ENCODE results near the gene RAB10.
"Not testable (repeated sequence)": the region's sequence is repeated elsewhere in the genome, so short reads cannot be mapped to it uniquely, and the experiment has no call there.

The RAB10 gene

GRCh38 chr2:26016706-26017045, 17.2 kb upstream of the RAB10 start:
- not testable (repeated sequence) for DNase-seq

- DNase-seq = no peak
Measured at GRCh38 chr2:26017464-26018183, 16.3 kb upstream of the RAB10 start.

DNA sequence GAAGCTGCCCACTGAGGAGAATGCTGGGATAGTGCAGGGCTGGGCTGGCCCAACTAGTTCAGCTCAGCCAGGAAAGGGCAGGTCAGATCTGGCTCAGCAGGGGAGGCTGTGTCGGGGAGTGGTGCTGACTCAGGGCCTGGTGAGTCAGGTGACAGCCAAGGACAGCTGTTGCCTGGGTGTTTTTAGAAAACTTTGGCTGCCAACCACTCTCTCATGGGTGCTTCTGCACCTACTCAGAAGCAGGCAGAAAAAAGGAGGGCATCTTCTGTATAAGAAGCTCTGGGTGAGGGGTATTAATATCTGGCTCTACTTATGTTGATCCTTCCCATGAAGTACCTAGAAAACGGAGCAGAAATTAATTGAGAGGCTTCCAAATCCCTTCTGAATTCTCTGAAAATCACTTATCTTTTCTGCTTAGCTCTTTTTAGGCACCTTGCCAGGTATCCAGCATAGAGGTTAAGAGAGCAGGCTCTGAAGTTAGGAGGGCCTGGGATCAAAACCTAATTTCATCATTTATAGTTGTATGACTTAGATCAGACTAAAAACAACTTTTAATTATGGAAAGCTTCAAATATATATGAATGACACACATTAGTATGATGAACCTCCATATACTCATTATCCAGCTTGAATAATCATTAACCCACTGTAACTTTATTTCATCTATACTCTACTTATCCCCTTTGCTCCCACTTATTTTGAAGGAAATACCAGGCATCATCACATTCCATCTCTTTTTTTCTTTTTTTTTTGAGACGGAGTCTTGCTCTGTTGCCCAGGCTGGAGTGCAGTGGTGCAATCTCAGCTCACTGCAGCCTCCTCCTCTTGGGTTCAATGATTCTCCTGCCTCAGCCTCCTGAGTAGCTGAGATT, 15.5 kb upstream of the RAB10 start:
- peak; percentile 71 for DNase-seq

GRCh38 chr2:26020231-26020640, 13.6 kb upstream of the RAB10 start:
- DNase-seq = no peak

- no peak for DNase-seq
Measured at GRCh38 chr2:26024260-26024659, 9.6 kb upstream of the RAB10 start.

DNA sequence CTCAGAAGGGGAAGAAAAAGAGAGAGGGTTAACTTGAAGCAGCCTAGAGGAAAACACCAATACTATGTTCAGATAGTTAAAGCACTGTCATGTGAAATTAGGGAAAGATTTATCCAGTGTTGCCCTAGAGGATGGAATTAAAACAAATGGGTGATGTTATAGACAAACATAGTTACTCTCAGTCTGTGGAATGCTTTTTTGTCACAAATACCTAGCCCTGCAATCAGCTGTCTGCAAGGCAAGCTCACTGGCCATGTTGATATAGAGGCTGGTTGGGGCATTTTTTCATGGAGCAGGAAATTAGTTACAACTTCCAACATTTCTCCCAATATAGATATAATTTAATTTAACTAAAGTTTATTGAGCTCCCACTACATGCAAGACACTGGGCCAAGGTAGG, 8.4 kb upstream of the RAB10 start:
- DNase-seq = no peak

DNA sequence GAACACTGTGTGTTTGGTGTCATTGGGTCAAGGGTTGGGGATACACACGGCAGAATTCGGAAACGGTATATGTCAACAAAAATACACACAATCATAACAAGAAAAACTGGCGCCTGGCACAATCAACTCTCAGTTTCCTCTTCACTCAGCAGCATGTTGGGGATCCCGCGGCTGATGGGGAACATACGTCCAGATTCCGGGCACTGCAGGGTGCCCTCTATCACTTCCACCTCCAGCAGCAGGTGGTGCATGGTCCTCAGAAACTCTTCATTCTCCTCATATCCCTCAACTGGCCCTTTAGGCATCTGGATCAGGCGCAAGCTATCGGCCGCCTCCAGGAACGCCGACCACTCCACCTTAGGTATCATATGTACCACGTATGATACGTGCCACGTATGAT, 5.8 kb upstream of the RAB10 start:
- not testable (repeated sequence) for DNase-seq

- not testable (repeated sequence) for DNase-seq
Measured at GRCh38 chr2:26032586-26033269, 1.2 kb upstream of the RAB10 start.

DNA sequence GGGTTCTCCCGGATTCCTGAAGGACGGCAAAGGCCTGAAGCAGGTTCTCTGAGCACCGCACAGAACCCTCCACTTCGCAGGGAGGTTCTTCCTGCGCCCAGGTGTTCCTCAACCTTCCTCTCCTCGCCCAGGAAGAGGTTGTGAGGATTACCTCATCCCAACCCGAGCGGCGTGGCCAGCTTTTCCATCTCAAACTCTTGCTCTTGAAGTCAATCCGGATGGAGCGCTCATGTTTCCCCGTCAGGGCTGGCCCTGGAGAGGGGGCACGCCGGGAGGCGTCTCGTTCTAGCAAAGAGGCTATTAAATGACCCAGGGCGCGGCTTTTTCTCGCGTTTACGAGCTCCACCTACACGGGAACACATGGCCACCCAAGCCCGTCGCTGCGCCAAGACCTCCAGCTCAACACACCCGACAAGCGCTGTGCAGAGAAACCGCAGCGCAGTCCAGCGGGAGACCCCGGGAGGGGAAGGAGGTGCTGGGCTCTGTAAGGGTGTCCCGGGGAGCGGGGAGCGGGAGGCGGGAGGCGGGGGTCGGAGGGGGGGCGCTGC, 540 bp upstream of the RAB10 start:
- peak; percentile 83 for DNase-seq

GRCh38 chr2:26034637-26034992, 731 bp downstream of the RAB10 start:
- DNase-seq = no peak

DNA sequence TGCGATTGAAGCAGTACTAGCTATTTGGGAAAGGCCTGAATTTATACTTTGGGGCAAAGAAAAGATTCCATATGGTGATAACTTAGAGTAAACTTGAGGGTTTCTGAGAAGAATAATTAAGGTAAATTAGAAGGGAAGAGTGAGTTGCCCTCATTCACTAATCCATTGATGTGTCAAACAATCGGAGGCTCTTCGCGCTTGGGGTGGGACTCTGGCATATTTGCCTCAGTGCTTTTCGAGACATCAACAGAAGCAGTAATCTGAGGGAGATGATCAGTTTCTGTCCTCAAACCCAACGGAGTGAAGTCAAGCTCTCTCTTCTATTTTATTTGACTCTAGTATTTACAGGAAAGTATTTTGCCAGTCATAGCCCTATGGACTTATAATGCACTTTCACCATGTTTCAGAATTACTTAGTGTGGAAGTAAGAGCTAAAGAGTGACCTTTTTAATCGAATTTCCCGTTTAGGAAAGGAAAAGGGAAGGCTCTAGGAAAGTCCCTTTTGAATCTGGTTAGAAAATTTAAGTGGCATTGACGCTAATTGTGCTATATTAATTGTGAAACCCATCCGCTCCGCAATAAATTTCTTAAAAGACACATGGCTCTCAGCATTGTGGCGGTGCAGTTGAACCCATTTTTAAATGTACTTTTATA, 1.3 kb downstream of the RAB10 start:
- no peak for DNase-seq

DNA sequence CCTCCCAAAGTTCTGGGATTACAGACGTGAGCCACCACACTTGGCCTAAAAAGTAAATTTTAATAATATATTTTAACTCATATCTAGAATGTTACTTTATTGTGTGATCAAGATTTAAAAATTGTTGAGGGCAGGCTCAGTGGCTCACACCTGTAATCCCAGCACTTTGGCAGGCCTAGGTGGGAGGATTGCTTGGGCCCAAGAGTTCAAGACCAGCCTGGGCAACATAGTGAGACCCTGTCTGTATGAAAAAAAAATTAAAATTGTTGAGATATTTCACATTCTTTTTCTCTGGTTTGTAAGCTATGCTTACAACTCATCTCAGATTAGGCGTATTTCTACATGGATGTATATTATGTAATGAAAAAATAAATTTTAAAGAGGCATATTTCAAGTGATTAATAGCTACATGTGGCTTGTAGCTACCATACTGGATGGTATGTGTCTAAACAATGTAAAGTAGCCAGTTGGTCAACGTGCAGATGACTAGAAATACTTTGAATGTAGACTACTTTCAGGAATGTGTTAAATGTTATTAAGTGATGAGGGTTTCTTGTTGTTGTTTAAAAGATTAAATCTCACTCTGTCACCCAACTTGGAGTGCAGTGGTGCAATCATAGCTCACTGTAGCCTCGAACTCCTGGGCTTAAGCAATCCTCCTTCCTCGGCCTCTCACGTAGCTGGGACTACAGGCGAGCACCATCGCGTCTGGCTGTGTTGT, 5.9 kb downstream of the RAB10 start:
- DNase-seq = peak; percentile 46

GRCh38 chr2:26043109-26043508, 9.2 kb downstream of the RAB10 start:
- no peak for DNase-seq

DNA sequence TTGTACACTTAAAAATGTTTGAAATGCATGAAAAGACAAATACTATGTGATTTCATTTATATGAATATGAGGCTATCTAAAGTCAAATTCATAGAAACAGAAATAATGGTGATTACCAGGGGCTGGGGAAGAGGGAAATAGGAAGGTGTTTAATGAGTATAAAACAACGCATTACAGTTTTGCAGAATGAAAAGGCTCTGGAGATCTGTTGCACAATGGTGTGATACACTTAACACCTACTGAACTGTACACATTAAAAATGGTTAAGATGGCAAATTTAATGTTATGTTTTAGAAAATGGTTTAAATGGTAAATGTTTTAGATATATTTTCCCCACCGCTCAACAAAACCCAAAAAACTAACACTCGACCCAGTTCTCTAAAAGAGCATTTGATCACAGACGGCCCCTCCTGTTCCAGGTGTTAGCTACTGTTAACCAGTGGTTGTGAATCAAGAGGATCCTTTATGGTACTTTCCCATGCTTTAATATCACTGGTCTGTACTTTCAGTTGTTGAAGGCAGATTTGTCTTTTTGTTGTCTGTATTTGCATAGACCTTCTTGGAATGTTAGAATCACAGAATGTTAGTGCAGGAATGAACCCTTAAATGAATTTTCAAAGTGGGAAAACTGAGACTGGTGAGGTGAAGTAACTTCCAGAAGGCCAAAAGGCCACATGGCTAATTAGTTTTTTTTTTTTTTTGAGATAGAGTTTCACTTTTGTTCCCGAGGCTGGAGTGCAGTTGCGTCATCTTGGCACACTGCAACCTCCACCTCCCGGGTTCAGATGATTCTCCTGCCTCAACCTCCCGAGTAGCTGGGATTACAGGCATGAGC, 10.2 kb downstream of the RAB10 start:
- no peak for DNase-seq

- DNase-seq = no peak
Measured at GRCh38 chr2:26048791-26049190, 14.9 kb downstream of the RAB10 start.

DNA sequence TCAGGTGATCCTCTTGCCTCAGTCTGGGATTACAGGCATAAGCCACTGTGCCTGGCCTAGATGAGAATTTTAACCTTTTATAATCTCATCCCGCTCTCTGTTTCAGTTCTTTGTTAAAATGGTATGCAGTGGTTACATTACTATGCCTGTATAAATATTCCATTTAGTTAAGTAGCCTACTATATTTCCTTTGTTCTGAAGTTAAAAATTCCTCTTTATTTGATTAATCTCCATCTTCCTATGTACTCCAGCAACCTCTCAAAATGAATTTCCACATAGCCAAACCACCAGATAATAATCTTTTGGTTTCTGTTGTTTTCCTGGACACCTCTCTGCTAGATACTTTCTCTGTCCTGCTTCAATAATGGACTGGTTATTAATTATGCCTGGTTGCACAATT, 15.8 kb downstream of the RAB10 start:
- DNase-seq = no peak

GRCh38 chr2:26052740-26053139, 18.9 kb downstream of the RAB10 start:
- no peak for DNase-seq

- no peak for DNase-seq
Measured at GRCh38 chr2:26054598-26055348, 20.9 kb downstream of the RAB10 start.

DNA sequence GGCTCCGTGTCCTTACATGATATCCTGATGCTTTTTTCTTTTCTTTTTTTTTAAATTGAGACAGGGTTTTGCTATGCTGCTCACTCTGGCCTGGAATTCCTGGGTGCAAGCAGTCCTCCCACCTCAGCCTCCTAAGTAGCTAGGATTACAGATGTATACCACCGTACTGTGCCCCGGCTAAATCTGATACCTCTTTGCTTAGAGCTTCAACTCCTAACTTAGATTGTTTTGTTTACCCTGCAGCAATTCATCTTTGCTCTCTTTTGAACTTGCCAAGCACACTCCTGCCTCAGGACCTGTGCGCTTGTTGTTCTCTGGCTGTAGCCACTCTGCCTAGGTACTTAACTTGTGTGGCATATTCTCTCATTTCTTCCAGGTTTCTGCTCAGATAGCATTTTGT, 24.5 kb downstream of the RAB10 start:
- DNase-seq = no peak

DNA sequence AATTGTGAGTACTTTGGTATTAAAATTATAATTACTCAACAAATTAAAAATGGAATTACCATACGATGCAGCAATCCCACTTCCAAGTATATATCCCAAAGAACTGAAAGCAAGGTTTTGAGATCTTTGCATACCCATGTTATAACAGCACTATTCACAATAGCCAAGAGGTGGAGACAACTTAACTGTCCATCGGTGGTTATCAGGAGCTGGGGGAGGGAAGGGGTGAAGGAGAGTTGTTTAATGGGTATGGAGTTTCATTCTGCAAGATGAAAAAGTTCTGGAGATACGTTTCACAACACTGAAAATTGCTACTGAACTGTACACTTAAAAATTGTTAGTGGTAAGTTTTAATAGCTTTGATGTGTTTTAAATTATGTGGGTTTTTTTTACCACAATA, 25.7 kb downstream of the RAB10 start:
- no peak for DNase-seq
